Measurements from ENCODE around the gene HELQ. TPM values are rescaled to one million over a fixed set of nuclear protein-coding genes. Genes with fewer than 3 reads are reported as not detected.

The HELQ gene
- total and polyA plus RNA-seq, 9 of the 15 experiments (the other 6 are each of a cell fraction or from before 2014, with no cell fraction given) = 3.5 to 15.2 (median 11.9) TPM

- TF ChIP-seq ELK3 (CRISPR knock-in tag; IDR thresholded peaks at IDR 0.05) = no peak
- no peak for TF ChIP-seq RB1 (IDR thresholded peaks at IDR 0.05; ENCODE audit: low read depth)
- peak; percentile 94 for TF ChIP-seq SOX6 (IDR thresholded peaks at IDR 0.05)
- no peak for TF ChIP-seq NCOA4 (IDR thresholded peaks at IDR 0.05; ENCODE audit: partially characterized antibody)
- no peak for TF ChIP-seq SLC30A9 (CRISPR knock-in tag; IDR thresholded peaks at IDR 0.05)
- TF ChIP-seq ZMIZ1 (IDR thresholded peaks at IDR 0.05; ENCODE audit: low read depth in 2 of 2, low read length in 2 of 2) = no peak
- TF ChIP-seq PBX2 (CRISPR knock-in tag; IDR thresholded peaks at IDR 0.05; ENCODE audit: low read depth) = no peak
- TF ChIP-seq PBX2 (tag; conservative IDR thresholded peaks at IDR 0.05; ENCODE audit: low read depth) = no peak
- no peak for TF ChIP-seq ZBTB1 (CRISPR knock-in tag; IDR thresholded peaks at IDR 0.05; ENCODE audit: borderline replicate concordance, low read depth)
- no peak for TF ChIP-seq FOS (IDR thresholded peaks at IDR 0.05; ENCODE audit: extremely low read depth, insufficient read length)
- TF ChIP-seq ARID3A (IDR thresholded peaks at IDR 0.05; ENCODE audit: borderline replicate concordance, low read depth, low read length) = 0 out of 2 replicates have a peak, but pooled peaks have one; percentile 38
- TF ChIP-seq HINFP (tag; conservative IDR thresholded peaks at IDR 0.05; ENCODE audit: low read depth) = no peak
- no peak for TF ChIP-seq U2AF1 (optimal IDR thresholded peaks at IDR 0.05; ENCODE audit: low read depth, low read length)
- no peak for TF ChIP-seq BDP1 (IDR thresholded peaks at IDR 0.05; ENCODE audit: insufficient read depth, insufficient read length)
- TF ChIP-seq RBM17 (IDR thresholded peaks at IDR 0.05; ENCODE audit: borderline replicate concordance, low read depth, low read length) = no peak
- no peak for TF ChIP-seq ZNF133 (CRISPR knock-in tag; IDR thresholded peaks at IDR 0.05)
- no peak for TF ChIP-seq MAFG (tag; conservative IDR thresholded peaks at IDR 0.05)
Measured at GRCh38 chr4:83486457-83487129, 31.0 kb upstream of the HELQ start (continued).

All from K562 (cell line).